GM19240 (cell line): ENCODE measurements around the gene CDH4.

Experiments
- DNase-seq: peaks from one replicate; pipeline ENCODE4 v3.0.0; 2011; ENCODE audit warnings: low spot score; ENCODE audit not compliant: insufficient read length

The CDH4 gene

GRCh38 chr20:61645732-61646131 lies 393.7 kb downstream of the CDH4 start:
- DNase-seq, result no peak

GRCh38 chr20:61646453-61646852 lies 394.4 kb downstream of the CDH4 start:
- no peak for DNase-seq

GRCh38 chr20:61646986-61647385 lies 394.9 kb downstream of the CDH4 start:
- DNase-seq, result no peak

GRCh38 chr20:61647702-61648101 lies 395.6 kb downstream of the CDH4 start:
- DNase-seq, result no peak

GRCh38 chr20:61649105-61649859 lies 397.2 kb downstream of the CDH4 start:
- DNase-seq, result no peak

- DNase-seq, result no peak
Measured at GRCh38 chr20:61649860-61650162, 397.8 kb downstream of the CDH4 start.

- DNase-seq, result no peak
Measured at GRCh38 chr20:61650912-61651733, 399.1 kb downstream of the CDH4 start.

GRCh38 chr20:61652146-61652545 lies 400.1 kb downstream of the CDH4 start:
- DNase-seq, result no peak

GRCh38 chr20:61654726-61655125 lies 402.7 kb downstream of the CDH4 start:
- DNase-seq, result no peak

- no peak for DNase-seq
Measured at GRCh38 chr20:61655591-61655990, 403.5 kb downstream of the CDH4 start.

- no peak for DNase-seq
Measured at GRCh38 chr20:61656198-61656597, 404.1 kb downstream of the CDH4 start.

- no peak for DNase-seq
Measured at GRCh38 chr20:61657721-61658377, 405.8 kb downstream of the CDH4 start.

GRCh38 chr20:61658563-61658962 lies 406.5 kb downstream of the CDH4 start:
- DNase-seq, result no peak

- no peak for DNase-seq
Measured at GRCh38 chr20:61659246-61659993, 407.4 kb downstream of the CDH4 start.

GRCh38 chr20:61659994-61660346 lies 407.9 kb downstream of the CDH4 start:
- DNase-seq, result no peak

- no peak for DNase-seq
Measured at GRCh38 chr20:61660559-61660958, 408.5 kb downstream of the CDH4 start.

GRCh38 chr20:61661025-61661424 lies 409.0 kb downstream of the CDH4 start:
- DNase-seq, result no peak

GRCh38 chr20:61661583-61661982 lies 409.5 kb downstream of the CDH4 start:
- DNase-seq, result no peak

GRCh38 chr20:61662226-61662967 lies 410.3 kb downstream of the CDH4 start:
- no peak for DNase-seq

- DNase-seq, result no peak
Measured at GRCh38 chr20:61662968-61663331, 410.9 kb downstream of the CDH4 start.
